Activated naive CD8-positive, alpha-beta T cell treated with anti-CD3 and anti-CD28 coated beads, Interleukin-2, amount 50 U/mL, for 24 hours (primary cell): ENCODE measurements around the gene TP73.

Experiments
- ATAC-seq: fragments of 150-1000 bp; cut with Tn5 transposase; one replicate; pipeline ENCODE4 v1.10.0; 2021
- DNase-seq: peaks from one replicate; pipeline ENCODE4 v3.0.0; 2021
- H3K27ac Mint-ChIP-seq: one replicate; pipeline ENCODE4 v1.8.0; 2021; ENCODE audit warnings: mild to moderate bottlenecking, mixed read lengths
- H3K27me3 Mint-ChIP-seq: one replicate; pipeline ENCODE4 v1.8.0; 2021; ENCODE audit warnings: mixed read lengths
- H3K36me3 Mint-ChIP-seq: one replicate; pipeline ENCODE4 v1.8.0; 2021; ENCODE audit warnings: low read depth, mixed read lengths
- H3K4me1 Mint-ChIP-seq: one replicate; pipeline ENCODE4 v1.8.0; 2021; ENCODE audit warnings: mixed read lengths
- H3K4me3 Mint-ChIP-seq: one replicate; pipeline ENCODE4 v1.8.0; 2021; ENCODE audit warnings: mild to moderate bottlenecking, moderate library complexity, mixed read lengths
- H3K9me3 Mint-ChIP-seq: one replicate; pipeline ENCODE4 v1.8.0; 2021; ENCODE audit warnings: mixed read lengths

The TP73 gene

GRCh38 chr1:3676581-3677470 lies 24.5 kb downstream of the TP73 start:
- DNase-seq (peak; percentile 46), ATAC-seq (peak; percentile 56)
- no peaks in the 10 kb centered on the region for H3K36me3 Mint-ChIP-seq
- no peak overlapping the region for H3K4me3 Mint-ChIP-seq
- peaks cover 13% of the 10 kb centered on the region for H3K27me3 Mint-ChIP-seq
- peaks cover 25% of the 10 kb centered on the region for H3K4me1 Mint-ChIP-seq
- H3K27ac Mint-ChIP-seq = no peak overlapping the region
- no peaks in the 10 kb centered on the region for H3K9me3 Mint-ChIP-seq

- no peak for DNase-seq
- no peak overlapping the region for H3K4me3 Mint-ChIP-seq
- no peaks in the 10 kb centered on the region for H3K36me3 Mint-ChIP-seq
- H3K9me3 Mint-ChIP-seq = no peaks in the 10 kb centered on the region
- H3K27ac Mint-ChIP-seq = no peak overlapping the region
- peaks cover 25% of the 10 kb centered on the region for H3K4me1 Mint-ChIP-seq
- no peak for ATAC-seq
- peaks cover 10% of the 10 kb centered on the region for H3K27me3 Mint-ChIP-seq
Observed at GRCh38 chr1:3677484-3677883, 25.2 kb downstream of the TP73 start.

GRCh38 chr1:3678361-3679097 lies 26.2 kb downstream of the TP73 start:
- H3K4me3 Mint-ChIP-seq = no peak overlapping the region
- H3K27ac Mint-ChIP-seq = no peak overlapping the region
- DNase-seq (no peak), ATAC-seq (no peak)
- peaks cover 10% of the 10 kb centered on the region for H3K27me3 Mint-ChIP-seq
- peaks cover 21% of the 10 kb centered on the region for H3K4me1 Mint-ChIP-seq
- no peaks in the 10 kb centered on the region for H3K36me3 Mint-ChIP-seq
- H3K9me3 Mint-ChIP-seq = no peaks in the 10 kb centered on the region

- Mint-ChIP-seq H3K9me3 (no peaks in the 10 kb centered on the region), H3K4me1 (peaks cover 20% of the 10 kb centered on the region), H3K4me3 (no peak overlapping the region), H3K27ac (no peak overlapping the region), H3K27me3 (peaks cover 11% of the 10 kb centered on the region), H3K36me3 (no peaks in the 10 kb centered on the region)
- DNase-seq (no peak), ATAC-seq (no peak)
Observed at GRCh38 chr1:3679098-3679555, 26.8 kb downstream of the TP73 start.

GRCh38 chr1:3679799-3680453 lies 27.6 kb downstream of the TP73 start:
- peaks cover 20% of the 10 kb centered on the region for H3K4me1 Mint-ChIP-seq
- ATAC-seq (no peak), DNase-seq (no peak)
- no peak overlapping the region for H3K27ac Mint-ChIP-seq
- no peak overlapping the region for H3K4me3 Mint-ChIP-seq
- no peaks in the 10 kb centered on the region for H3K36me3 Mint-ChIP-seq
- no peaks in the 10 kb centered on the region for H3K9me3 Mint-ChIP-seq
- peaks cover 11% of the 10 kb centered on the region for H3K27me3 Mint-ChIP-seq

- Mint-ChIP-seq H3K27me3 (peaks cover 14% of the 10 kb centered on the region), H3K9me3 (no peaks in the 10 kb centered on the region), H3K36me3 (no peaks in the 10 kb centered on the region), H3K27ac (no peak overlapping the region), H3K4me3 (no peak overlapping the region), H3K4me1 (peaks cover 20% of the 10 kb centered on the region)
- no peak for ATAC-seq
- no peak for DNase-seq
Observed at GRCh38 chr1:3680488-3681230, 28.3 kb downstream of the TP73 start.

- no peak overlapping the region for H3K4me3 Mint-ChIP-seq
- ATAC-seq (no peak), DNase-seq (no peak)
- H3K27me3 Mint-ChIP-seq = peaks cover 14% of the 10 kb centered on the region
- H3K27ac Mint-ChIP-seq = no peak overlapping the region
- H3K36me3 Mint-ChIP-seq = no peaks in the 10 kb centered on the region
- H3K4me1 Mint-ChIP-seq = peaks cover 20% of the 10 kb centered on the region
- no peaks in the 10 kb centered on the region for H3K9me3 Mint-ChIP-seq
Observed at GRCh38 chr1:3681231-3681897, 29.0 kb downstream of the TP73 start.

GRCh38 chr1:3681898-3682806 lies 29.8 kb downstream of the TP73 start:
- ATAC-seq (no peak), DNase-seq (no peak)
- Mint-ChIP-seq H3K9me3 (no peaks in the 10 kb centered on the region), H3K4me3 (no peak overlapping the region), H3K36me3 (no peaks in the 10 kb centered on the region), H3K27ac (no peak overlapping the region), H3K27me3 (peaks cover 14% of the 10 kb centered on the region), H3K4me1 (peaks cover 15% of the 10 kb centered on the region)

GRCh38 chr1:3683197-3683596 lies 30.9 kb downstream of the TP73 start:
- ATAC-seq (no peak), DNase-seq (no peak)
- Mint-ChIP-seq H3K27ac (no peak overlapping the region), H3K36me3 (no peaks in the 10 kb centered on the region), H3K27me3 (peaks cover 14% of the 10 kb centered on the region), H3K4me3 (no peak overlapping the region), H3K4me1 (peaks cover 4% of the 10 kb centered on the region), H3K9me3 (no peaks in the 10 kb centered on the region)

- no peak overlapping the region for H3K4me3 Mint-ChIP-seq
- peaks cover 4% of the 10 kb centered on the region for H3K4me1 Mint-ChIP-seq
- DNase-seq (no peak), ATAC-seq (no peak)
- no peak overlapping the region for H3K27ac Mint-ChIP-seq
- peaks cover 14% of the 10 kb centered on the region for H3K27me3 Mint-ChIP-seq
- no peaks in the 10 kb centered on the region for H3K9me3 Mint-ChIP-seq
- H3K36me3 Mint-ChIP-seq = no peaks in the 10 kb centered on the region
Observed at GRCh38 chr1:3683992-3684391, 31.7 kb downstream of the TP73 start.

- Mint-ChIP-seq H3K9me3 (no peaks in the 10 kb centered on the region), H3K4me1 (no peaks in the 10 kb centered on the region), H3K4me3 (no peak overlapping the region), H3K36me3 (no peaks in the 10 kb centered on the region), H3K27me3 (peaks cover 4% of the 10 kb centered on the region), H3K27ac (no peak overlapping the region)
- ATAC-seq (no peak), DNase-seq (no peak)
Observed at GRCh38 chr1:3685222-3685621, 32.9 kb downstream of the TP73 start.

- no peaks in the 10 kb centered on the region for H3K36me3 Mint-ChIP-seq
- H3K4me1 Mint-ChIP-seq = no peaks in the 10 kb centered on the region
Observed at GRCh38 chr1:3685906-3686305, 33.6 kb downstream of the TP73 start.

GRCh38 chr1:3687504-3687903 lies 35.2 kb downstream of the TP73 start:
- no peak for ATAC-seq
- H3K4me1 Mint-ChIP-seq = no peaks in the 10 kb centered on the region
- no peak overlapping the region for H3K4me3 Mint-ChIP-seq
- H3K27ac Mint-ChIP-seq = no peak overlapping the region
- H3K36me3 Mint-ChIP-seq = no peaks in the 10 kb centered on the region
- no peak for DNase-seq
- H3K9me3 Mint-ChIP-seq = no peaks in the 10 kb centered on the region
- peaks cover 4% of the 10 kb centered on the region for H3K27me3 Mint-ChIP-seq

More at GRCh38 chr1:3685906-3686305, 33.6 kb downstream of the TP73 start:
- Mint-ChIP-seq H3K27me3 (peaks cover 4% of the 10 kb centered on the region), H3K9me3 (no peaks in the 10 kb centered on the region), H3K4me3 (no peak overlapping the region), H3K27ac (no peak overlapping the region)
- DNase-seq (no peak), ATAC-seq (no peak)
